GM12865 (cell line): Measurements from ENCODE around the gene PACS2.
"Not testable (repeated sequence)": the region's sequence is repeated elsewhere in the genome, so short reads cannot be mapped to it uniquely, and the experiment has no call there.

Experiments
- DNase-seq: peaks from one replicate; pipeline ENCODE4 v3.0.0; 2010; ENCODE audit warnings: low read depth
- H3K4me3 ChIP-seq: 2 replicates; pipeline ENCODE4 v1.5.1; 2011; ENCODE audit warnings: mild to moderate bottlenecking, low read depth, low read length, control low read depth
- TF ChIP-seq, protein P1 (sequence below): IDR thresholded peaks from 2 replicates; pipeline ENCODE4 v1.5.1; 2011; ENCODE audit warnings: low read length, control low read depth, low read depth, inconsistent platforms; ENCODE audit not compliant: insufficient read depth; ENCODE audit errors: missing control alignments

The PACS2 gene

DNA sequence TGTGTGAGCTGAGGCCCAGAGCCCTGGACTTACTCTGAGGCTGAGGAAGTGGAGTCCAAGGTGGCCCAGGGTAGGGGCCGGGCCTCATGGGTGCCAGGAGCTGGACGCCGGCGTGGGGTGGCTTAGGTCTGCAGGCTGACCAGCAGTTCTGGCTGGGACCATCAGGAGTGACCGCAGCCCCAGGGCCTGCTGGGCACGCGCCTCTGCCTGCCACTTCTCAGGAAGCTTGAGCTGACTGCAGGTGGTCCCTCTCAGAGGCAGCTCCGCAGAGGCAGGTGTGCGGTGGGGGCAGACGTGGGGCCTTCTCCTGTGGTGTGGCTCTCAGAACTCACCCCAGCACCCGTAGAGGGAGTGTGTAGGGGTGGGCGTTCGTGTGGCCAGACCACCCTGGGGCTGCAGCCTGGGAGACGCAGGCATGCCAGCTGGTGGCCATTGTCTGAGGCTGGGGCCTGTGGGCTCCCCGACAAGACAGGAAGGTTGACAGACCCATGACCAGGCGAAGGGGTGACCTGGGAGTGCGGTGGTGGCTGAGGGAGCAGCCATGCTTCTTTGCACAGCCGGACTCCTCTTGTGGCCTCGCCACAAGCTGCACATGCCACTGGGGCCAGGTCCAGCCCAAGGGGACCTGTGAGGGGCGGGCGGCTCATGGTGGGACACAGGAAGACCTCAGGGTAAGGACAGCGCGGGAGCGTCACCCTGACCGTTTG is 43.7 kb downstream of the PACS2 start:
- TF ChIP-seq, protein P1, sequence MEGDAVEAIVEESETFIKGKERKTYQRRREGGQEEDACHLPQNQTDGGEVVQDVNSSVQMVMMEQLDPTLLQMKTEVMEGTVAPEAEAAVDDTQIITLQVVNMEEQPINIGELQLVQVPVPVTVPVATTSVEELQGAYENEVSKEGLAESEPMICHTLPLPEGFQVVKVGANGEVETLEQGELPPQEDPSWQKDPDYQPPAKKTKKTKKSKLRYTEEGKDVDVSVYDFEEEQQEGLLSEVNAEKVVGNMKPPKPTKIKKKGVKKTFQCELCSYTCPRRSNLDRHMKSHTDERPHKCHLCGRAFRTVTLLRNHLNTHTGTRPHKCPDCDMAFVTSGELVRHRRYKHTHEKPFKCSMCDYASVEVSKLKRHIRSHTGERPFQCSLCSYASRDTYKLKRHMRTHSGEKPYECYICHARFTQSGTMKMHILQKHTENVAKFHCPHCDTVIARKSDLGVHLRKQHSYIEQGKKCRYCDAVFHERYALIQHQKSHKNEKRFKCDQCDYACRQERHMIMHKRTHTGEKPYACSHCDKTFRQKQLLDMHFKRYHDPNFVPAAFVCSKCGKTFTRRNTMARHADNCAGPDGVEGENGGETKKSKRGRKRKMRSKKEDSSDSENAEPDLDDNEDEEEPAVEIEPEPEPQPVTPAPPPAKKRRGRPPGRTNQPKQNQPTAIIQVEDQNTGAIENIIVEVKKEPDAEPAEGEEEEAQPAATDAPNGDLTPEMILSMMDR = no peak
- DNase-seq = no peak
- H3K4me3 ChIP-seq = no peak overlapping the region

DNA sequence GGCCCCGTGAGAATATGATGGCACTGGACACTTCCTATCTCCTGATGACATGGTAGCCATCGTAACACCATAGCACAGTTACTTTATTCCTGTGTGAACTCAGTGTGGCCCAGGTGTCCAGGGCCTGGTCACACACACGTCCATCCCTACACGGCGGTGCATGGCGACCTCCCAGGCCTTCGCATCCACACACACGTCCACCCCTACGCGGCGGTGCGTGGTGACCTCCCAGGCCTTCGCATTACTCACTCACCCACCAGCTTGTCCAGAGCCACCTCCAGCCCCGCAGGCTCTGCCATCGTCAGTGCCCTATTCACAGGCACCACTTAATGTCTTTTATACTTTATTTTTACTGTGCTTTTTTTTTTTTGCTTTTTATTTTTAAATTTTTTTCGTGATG is 44.4 kb downstream of the PACS2 start:
- H3K4me3 ChIP-seq = no peak overlapping the region
- TF ChIP-seq, protein P1 = no peak
- DNase-seq = no peak

DNA sequence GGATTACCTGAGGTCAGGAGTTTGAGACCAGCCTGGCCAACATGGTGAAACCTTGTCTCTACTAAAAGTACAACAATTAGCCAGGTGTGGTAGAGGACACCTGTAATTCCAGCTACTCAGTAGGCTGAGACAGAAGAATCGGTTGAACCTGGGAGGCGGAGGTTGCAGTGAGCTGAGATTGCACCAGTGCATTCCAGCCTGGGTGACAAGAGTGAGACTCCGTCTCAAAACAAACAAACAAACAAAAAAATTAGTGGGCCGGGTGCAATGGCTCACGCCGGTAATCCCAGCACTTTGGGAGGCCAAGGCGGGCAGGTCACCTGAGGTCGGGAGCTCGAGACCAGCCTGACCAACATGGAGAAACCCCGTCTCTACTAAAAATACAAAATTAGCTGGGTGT is 46.9 kb downstream of the PACS2 start:
- not testable (repeated sequence) for H3K4me3 ChIP-seq, DNase-seq

DNA sequence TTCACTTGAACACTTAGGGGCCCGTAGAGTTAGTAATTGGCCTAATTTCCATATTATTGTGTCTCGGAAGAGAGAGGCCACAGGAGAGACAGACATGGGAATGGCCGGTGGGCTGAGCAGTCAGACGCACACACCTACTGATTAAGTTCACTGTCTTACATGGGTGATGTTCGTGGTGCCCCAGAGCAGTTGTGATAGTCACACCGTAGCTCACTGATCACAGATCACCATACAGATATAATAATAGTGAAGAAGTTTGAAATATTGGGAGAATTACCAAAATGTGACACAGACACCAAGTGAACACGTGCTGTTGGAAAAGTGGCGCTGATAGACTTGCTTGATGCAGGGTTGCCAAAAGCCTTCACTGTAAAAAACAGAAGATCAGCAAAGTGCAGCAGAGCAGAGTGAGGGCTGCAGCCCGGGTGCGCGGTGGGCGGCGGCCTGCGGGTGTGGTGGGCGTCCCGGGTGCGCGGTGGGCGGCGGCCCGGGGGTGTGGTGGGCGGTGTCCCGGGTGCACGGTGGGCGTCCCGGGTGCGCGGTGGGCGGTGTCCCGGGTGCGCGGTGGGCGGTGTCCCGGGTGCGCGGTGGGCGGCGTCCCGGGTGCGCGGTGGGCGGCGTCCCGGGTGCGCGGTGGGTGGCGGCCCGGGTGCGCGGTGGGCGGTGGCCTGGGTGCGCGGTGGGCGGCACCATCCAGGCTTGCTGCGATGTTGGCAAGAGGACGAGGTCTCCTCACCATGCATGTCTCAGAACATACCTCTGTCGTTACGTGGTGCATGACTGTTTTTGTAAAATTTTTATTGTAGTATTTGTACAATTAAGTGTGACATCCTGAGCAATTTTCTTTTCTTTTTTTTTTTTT is 49.5 kb downstream of the PACS2 start:
- no peak overlapping the region for H3K4me3 ChIP-seq

DNA sequence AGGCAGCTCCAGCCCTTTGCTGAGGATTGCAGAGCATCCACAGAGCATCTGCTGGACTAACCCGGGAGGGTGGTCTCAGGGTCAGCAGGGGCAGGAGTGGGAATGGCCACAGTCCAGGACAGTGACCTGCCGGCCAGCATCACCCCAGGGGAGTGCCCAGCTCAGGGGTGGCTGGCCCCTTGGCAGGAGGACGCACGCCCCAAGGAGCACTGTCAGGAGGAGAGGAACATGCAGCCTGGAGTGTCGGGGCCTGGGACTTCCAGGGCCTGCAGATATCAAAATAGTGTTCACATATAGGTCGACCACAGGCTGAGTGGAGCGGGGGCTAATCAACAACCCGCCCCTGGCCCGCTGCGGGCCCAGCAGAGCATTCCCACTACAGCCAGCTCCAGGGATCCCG is 50.6 kb downstream of the PACS2 start:
- no peak overlapping the region for H3K4me3 ChIP-seq
- TF ChIP-seq, protein P1 = no peak
- DNase-seq = no peak

More for the DNA sequence above, 49.5 kb downstream of the PACS2 start:
- DNase-seq = no peak
- TF ChIP-seq, protein P1 = no peak

DNA sequence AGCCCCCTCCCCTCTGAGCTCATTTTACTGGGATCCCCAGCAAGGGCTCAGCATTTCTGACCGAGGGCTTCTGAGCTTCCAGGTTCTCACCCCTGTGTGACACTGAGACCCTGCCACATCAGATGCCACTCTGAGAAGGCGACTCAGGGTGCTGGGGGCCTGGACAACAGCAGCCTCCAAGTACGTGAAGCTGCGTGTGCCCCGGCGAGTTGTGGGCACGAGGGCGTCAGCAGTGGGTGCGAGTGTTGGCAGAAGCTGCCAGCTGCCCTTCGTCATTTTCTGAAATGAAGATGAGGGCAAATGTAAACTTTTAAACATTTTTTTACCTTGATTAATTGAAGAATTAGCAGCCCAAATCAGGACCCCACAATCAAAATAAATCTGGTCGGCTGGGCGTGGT is 51.1 kb downstream of the PACS2 start:
- no peak for DNase-seq
- no peak overlapping the region for H3K4me3 ChIP-seq
- TF ChIP-seq, protein P1 = no peak

DNA sequence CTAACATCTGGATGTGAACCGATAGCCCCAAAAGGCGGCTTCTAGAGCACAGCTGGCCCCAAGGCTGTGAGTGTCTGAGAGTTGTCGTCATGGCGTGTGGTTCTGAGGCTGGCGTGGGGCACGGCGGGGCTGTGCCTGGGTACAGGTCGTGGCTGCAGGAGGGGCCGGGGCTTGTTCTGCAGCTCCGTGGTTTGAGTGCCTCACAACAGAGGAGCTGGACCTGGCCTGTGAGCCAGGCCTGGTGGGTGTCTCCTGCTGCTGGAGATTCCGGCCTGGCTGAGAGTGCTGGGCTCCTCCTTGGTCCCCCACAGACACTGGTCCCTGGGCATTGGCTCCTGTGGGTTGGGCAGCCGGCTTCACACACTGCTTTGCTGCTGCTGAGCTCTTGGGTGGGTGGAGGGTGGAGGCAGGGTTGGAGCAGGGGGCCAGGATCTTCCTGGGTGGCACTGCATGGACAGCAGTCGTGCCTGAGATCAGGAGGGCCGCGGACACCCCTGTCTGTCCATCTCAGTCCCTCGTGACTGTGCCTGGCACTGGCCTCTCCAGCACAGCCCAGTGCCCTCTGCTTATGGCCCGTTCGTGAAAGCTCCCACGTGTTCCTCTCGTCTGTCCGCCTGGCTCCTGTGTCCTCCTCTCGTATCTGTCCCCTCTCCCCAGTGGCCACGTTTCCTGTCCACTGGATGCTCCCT is 52.0 kb downstream of the PACS2 start:
- DNase-seq = no peak
- no peak overlapping the region for H3K4me3 ChIP-seq
- TF ChIP-seq, protein P1 = no peak
